ENCODE results near the gene CPED1. TPM values are rescaled to one million over a fixed set of nuclear protein-coding genes. Genes with fewer than 3 reads are reported as not detected.

The CPED1 gene
- total RNA-seq, 1 experiment from 2014 or later: 0.13 TPM

- H4K5ac ChIP-seq (ENCODE audit: insufficient read length, low read depth, low read length): no peak overlapping the region
- H4K8ac ChIP-seq (replicated peaks; ENCODE audit: insufficient read length, low read depth, low read length): no peak overlapping the region
- no peak overlapping the region for H3T11ph ChIP-seq (ENCODE audit: low read length)
- no CpG with 5 or more reads among the region's 3 CpGs for WGBS (ENCODE audit: extremely low coverage, insufficient read length, low lambda C conversion rate)
- H3K4me1 ChIP-seq (ENCODE audit: insufficient read depth, low read length): peaks cover 2% of the 10 kb centered on the region; the same call in 1 of the 2 replicates
- Mint-ChIP-seq H3K27me3 (ENCODE audit: low read depth) (no peaks in the 10 kb centered on the region), H3K4me3 (no peak overlapping the region), H3K36me3 (ENCODE audit: insufficient read depth in 1 of 3, low read depth in 3 of 3) (no peaks in the 10 kb centered on the region), H3K4me1 (peaks cover 10 to 11% of the 10 kb centered on the region in 2 experiments), H3K9me3 (no peaks in the 10 kb centered on the region), H3K27ac (peak overlapping the region in 1 of 3 experiments; percentile 37; a peak in 1 of 7 replicates)
- H2BK5ac ChIP-seq (ENCODE audit: insufficient read length, low read length): no peak overlapping the region
- no peaks in the 10 kb centered on the region for H3K79me2 ChIP-seq (ENCODE audit: insufficient read depth, low read length)
- no peak overlapping the region for H3K14ac ChIP-seq (ENCODE audit: insufficient read depth, low read length)
- H4K91ac ChIP-seq (ENCODE audit: insufficient read length, low read depth, low read length): no peak overlapping the region
- H3K23ac ChIP-seq (ENCODE audit: insufficient read length, low read depth, low read length): no peak overlapping the region
- H3K9ac ChIP-seq (ENCODE audit: extremely low read depth, insufficient read length, low read length): no peak overlapping the region
- H3K56ac ChIP-seq (ENCODE audit: insufficient read length, low read depth, low read length): no peak overlapping the region
- H3K4me2 ChIP-seq (ENCODE audit: insufficient read depth, insufficient read length, low read length): no peak overlapping the region
- no peaks in the 10 kb centered on the region for H4K20me1 ChIP-seq (ENCODE audit: control insufficient read depth, insufficient read depth, insufficient read length)
- no peaks in the 10 kb centered on the region for H3K27me3 ChIP-seq (ENCODE audit: insufficient read depth, low read length)
- no peak overlapping the region for H2BK12ac ChIP-seq (ENCODE audit: insufficient read length, low read depth, low read length)
- H3K27ac ChIP-seq (ENCODE audit: insufficient read length, low read depth, low read length): no peak overlapping the region
- no peak overlapping the region for H3K18ac ChIP-seq (ENCODE audit: insufficient read length, low read depth, low read length)
- no peak overlapping the region for H3K4ac ChIP-seq (ENCODE audit: low read depth, low read length)
- H2AK5ac ChIP-seq (ENCODE audit: insufficient read length, low read length): no peak overlapping the region
- no peak for DNase-seq
- H2AFZ ChIP-seq (ENCODE audit: low read length): no peak overlapping the region
- no peaks in the 10 kb centered on the region for H3K23me2 ChIP-seq (ENCODE audit: insufficient read length, low read depth, low read length, poor library complexity, severe bottlenecking)
- no peaks in the 10 kb centered on the region for H3K9me3 ChIP-seq (ENCODE audit: control insufficient read depth, low read depth, low read length)
- no peak overlapping the region for H2BK120ac ChIP-seq (ENCODE audit: low read depth, low read length, poor library complexity, severe bottlenecking)
- H2BK15ac ChIP-seq (ENCODE audit: low read depth, low read length): no peak overlapping the region
- H2BK20ac ChIP-seq (ENCODE audit: low read depth, low read length, poor library complexity, severe bottlenecking): no peak overlapping the region
- TF ChIP-seq CTCF (conservative IDR thresholded peaks at IDR 0.05): no peak
- H3K79me1 ChIP-seq (ENCODE audit: insufficient read depth, low read depth, low read length, poor library complexity, severe bottlenecking): no peaks in the 10 kb centered on the region
Observed at GRCh38 chr7:121001234-121001906, 12.9 kb downstream of the CPED1 start.

Data from H9 (cell line).